ENCODE data around the gene CCDC102B. TPM values are rescaled to one million over a fixed set of nuclear protein-coding genes. Genes with fewer than 3 reads are reported as not detected.

The CCDC102B gene
- total RNA-seq, 1 donor from 2014 or later, result 6.5 TPM

DNA sequence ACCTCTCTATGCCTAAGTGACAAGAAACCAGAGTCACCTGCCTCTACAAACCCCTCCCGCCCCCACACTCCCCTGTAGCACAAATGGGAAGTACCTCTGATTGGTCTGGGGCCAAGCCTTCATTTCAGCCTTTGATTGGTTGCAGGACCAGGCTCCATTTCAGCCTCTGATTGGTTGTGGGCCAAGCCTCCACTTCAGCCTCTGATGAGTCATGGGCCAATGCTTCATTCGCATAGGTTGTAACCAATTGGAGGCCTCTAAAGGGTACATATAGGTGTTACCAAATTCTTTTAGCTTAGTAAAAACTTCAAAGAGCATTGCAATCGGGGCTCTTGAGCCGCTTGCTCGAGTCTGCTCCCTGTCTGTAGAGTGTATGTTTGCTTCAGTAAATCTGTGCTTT lies 25.0 kb downstream of the CCDC102B start:
- DNase-seq (ENCODE audit: low read depth, low spot score), result no peak
- no peak overlapping the region for H3K27ac Mint-ChIP-seq (ENCODE audit: unreplicated experiment)
- H3K36me3 Mint-ChIP-seq (ENCODE audit: low read depth), result no peaks in the 10 kb centered on the region
- TF ChIP-seq, protein P1, sequence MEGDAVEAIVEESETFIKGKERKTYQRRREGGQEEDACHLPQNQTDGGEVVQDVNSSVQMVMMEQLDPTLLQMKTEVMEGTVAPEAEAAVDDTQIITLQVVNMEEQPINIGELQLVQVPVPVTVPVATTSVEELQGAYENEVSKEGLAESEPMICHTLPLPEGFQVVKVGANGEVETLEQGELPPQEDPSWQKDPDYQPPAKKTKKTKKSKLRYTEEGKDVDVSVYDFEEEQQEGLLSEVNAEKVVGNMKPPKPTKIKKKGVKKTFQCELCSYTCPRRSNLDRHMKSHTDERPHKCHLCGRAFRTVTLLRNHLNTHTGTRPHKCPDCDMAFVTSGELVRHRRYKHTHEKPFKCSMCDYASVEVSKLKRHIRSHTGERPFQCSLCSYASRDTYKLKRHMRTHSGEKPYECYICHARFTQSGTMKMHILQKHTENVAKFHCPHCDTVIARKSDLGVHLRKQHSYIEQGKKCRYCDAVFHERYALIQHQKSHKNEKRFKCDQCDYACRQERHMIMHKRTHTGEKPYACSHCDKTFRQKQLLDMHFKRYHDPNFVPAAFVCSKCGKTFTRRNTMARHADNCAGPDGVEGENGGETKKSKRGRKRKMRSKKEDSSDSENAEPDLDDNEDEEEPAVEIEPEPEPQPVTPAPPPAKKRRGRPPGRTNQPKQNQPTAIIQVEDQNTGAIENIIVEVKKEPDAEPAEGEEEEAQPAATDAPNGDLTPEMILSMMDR (conservative IDR thresholded peaks at IDR 0.05), result no peak
- no peaks in the 10 kb centered on the region for H3K27me3 Mint-ChIP-seq (ENCODE audit: low read depth)
- H3K4me3 Mint-ChIP-seq, result no peak overlapping the region
- H3K9me3 Mint-ChIP-seq, result no peaks in the 10 kb centered on the region
- H3K4me1 Mint-ChIP-seq, result no peaks in the 10 kb centered on the region

DNA sequence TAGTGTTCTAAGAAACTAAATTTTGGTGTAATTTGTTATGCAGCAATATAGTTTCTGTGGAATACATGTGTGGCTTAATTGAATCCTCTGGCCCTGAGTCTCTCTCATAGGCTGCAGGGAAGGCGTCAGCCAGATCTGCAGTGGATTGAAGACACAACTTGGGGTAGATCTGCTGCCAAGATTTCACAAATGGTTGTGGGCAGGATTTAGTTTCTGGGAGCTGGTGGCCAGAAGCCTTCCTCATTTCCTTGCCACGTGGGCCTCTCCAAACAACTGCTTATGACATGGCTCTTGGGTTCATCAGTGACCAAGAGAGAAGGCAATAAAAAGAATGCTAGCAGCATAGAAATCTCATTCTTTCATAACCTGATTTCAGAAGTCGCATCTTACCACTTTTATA lies 28.2 kb downstream of the CCDC102B start:
- TF ChIP-seq, protein P1 (conservative IDR thresholded peaks at IDR 0.05), result no peak
- H3K4me3 Mint-ChIP-seq, result no peak overlapping the region
- H3K9me3 Mint-ChIP-seq, result no peaks in the 10 kb centered on the region
- no peak for DNase-seq (ENCODE audit: low read depth, low spot score)
- no peaks in the 10 kb centered on the region for H3K4me1 Mint-ChIP-seq
- no peaks in the 10 kb centered on the region for H3K27me3 Mint-ChIP-seq (ENCODE audit: low read depth)
- H3K27ac Mint-ChIP-seq (ENCODE audit: unreplicated experiment), result no peak overlapping the region
- H3K36me3 Mint-ChIP-seq (ENCODE audit: low read depth), result no peaks in the 10 kb centered on the region

DNA sequence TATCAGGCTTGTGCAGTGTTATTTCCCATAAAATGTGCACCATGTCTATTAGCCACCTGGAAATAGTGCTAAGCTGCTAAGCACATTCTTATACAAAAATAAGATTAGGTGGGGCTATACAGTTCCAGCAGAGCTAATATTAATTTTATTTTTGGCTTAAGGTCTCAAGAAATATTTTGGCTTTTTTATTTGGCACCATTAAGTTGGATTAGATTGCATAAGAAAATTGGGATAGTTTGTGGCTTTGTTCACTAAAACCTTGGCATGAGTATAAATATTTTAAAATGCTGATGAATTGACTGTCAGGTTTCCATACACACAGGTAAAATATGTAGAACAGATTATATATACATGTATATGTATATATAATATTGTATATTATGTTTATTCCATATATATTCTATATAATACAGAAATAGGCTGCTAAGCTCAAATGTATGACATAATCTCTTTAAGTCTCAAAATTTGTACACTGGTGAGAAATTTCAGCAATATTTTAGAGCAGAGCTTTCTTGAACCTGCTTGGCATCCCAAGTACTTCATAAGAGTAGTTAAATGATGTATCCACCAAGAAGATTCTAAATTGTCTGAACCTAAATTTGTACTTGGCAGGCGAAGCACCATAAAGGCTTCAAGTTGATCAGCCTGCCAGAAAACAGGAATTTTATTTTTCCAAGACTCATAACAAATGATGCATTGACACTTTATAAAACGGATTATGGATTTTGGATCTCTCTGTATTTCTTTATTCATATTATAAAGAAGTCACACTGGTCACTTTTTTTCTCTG lies 32.6 kb downstream of the CCDC102B start:
- H3K27me3 Mint-ChIP-seq (ENCODE audit: low read depth), result no peaks in the 10 kb centered on the region
- H3K9me3 Mint-ChIP-seq, result no peaks in the 10 kb centered on the region
- TF ChIP-seq, protein P1 (conservative IDR thresholded peaks at IDR 0.05), result no peak
- H3K36me3 Mint-ChIP-seq (ENCODE audit: low read depth), result no peaks in the 10 kb centered on the region
- no peak overlapping the region for H3K4me3 Mint-ChIP-seq
- no peak for DNase-seq (ENCODE audit: low read depth, low spot score)
- no peak overlapping the region for H3K27ac Mint-ChIP-seq (ENCODE audit: unreplicated experiment)
- H3K4me1 Mint-ChIP-seq, result no peaks in the 10 kb centered on the region

DNA sequence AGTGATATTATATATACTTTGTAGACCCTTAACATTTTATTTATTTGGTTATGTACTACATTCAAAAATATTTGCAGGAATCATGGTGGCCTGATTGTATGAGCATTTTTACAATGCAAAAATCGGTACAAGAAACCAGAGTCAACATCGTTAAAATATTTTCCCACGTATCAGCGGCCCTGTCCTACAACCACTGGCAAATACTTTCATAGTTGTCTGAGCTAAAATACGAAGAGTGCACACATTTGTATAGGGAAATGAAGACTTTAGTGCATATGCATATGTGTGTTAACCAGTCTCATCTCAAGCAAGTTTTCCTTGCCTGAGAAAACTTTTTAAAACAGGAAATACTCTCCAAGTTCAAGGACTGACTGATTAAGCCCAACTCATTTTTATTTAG lies 35.9 kb downstream of the CCDC102B start:
- Mint-ChIP-seq H3K4me3 (no peak overlapping the region), H3K4me1 (no peaks in the 10 kb centered on the region), H3K9me3 (no peaks in the 10 kb centered on the region), H3K27ac (ENCODE audit: unreplicated experiment) (no peak overlapping the region), H3K36me3 (ENCODE audit: low read depth) (no peaks in the 10 kb centered on the region), H3K27me3 (ENCODE audit: low read depth) (no peaks in the 10 kb centered on the region)
- TF ChIP-seq, protein P1 (conservative IDR thresholded peaks at IDR 0.05), result no peak
- DNase-seq (ENCODE audit: low read depth, low spot score), result no peak

DNA sequence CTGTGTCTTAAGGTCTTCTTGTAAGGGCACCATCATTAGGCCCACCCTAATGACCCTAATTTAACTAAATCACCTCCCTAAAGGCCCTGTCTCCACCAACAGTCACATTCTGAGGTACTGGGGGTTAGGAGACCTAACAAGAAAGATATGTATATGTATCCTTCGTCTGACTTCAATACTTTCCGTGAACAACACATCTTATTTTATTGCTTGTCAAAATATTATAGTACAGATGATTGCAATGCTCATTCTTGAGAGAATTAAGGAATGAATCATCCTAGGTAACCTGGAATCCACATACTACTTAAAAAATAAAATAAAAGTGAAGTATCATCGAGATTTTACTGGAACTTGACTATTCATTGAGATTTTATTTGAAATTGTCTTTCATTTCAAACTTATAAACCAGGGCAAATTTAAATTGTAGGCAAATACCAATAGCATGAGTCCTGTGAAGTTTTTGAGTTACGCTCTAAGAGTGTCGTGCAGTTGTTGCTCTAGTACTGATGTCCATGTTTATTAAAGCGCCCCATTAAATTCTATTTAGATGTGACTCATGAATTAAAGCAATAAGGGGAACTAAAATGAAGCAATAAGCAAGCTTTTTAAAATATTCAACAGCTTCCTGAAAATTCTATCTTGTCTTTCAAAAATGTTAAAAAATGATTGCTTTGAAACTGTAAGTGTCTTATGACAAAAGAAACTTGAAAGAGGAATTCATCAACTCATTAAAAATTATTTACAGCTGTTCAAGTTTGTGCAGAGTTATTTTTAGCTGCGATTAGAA lies 40.0 kb downstream of the CCDC102B start:
- H3K27ac Mint-ChIP-seq (ENCODE audit: unreplicated experiment), result no peak overlapping the region
- peaks cover 13% of the 10 kb centered on the region for H3K4me1 Mint-ChIP-seq
- TF ChIP-seq, protein P1 (conservative IDR thresholded peaks at IDR 0.05), result no peak
- no peaks in the 10 kb centered on the region for H3K9me3 Mint-ChIP-seq
- no peak overlapping the region for H3K4me3 Mint-ChIP-seq
- no peaks in the 10 kb centered on the region for H3K27me3 Mint-ChIP-seq (ENCODE audit: low read depth)
- no peak for DNase-seq (ENCODE audit: low read depth, low spot score)
- H3K36me3 Mint-ChIP-seq (ENCODE audit: low read depth), result no peaks in the 10 kb centered on the region

Data from neural crest cell (in vitro differentiated cells).